Type B pancreatic cell (in vitro differentiated cells): Measurements from ENCODE around the gene SYTL2. TPM values are rescaled to one million over a fixed set of nuclear protein-coding genes. Genes with fewer than 3 reads are reported as not detected.
A peak's percentile ranks its signal among the peaks of the same experiment; 100 is the strongest.

Source experiments
- DNase-seq: peaks from one replicate; pipeline ENCODE4 v3.0.0; 2021; ENCODE audit warnings: mixed read lengths; ENCODE audit not compliant: unreplicated experiment; ENCODE audit errors: extremely low spot score
- H3K27ac Mint-ChIP-seq: 2 replicates; pipeline ENCODE4 v1.8.0; 2021; ENCODE audit warnings: mild to moderate bottlenecking, mixed read lengths
- H3K27me3 Mint-ChIP-seq: 2 replicates; pipeline ENCODE4 v1.8.0; 2021; ENCODE audit warnings: mixed read lengths
- H3K36me3 Mint-ChIP-seq: 2 replicates; pipeline ENCODE4 v1.8.0; 2021; ENCODE audit warnings: mixed read lengths
- H3K4me1 Mint-ChIP-seq: one replicate; pipeline ENCODE4 v1.8.0; 2021; ENCODE audit warnings: mixed read lengths; ENCODE audit not compliant: unreplicated experiment
- H3K4me3 Mint-ChIP-seq: 2 replicates; pipeline ENCODE4 v1.8.0; 2021; ENCODE audit warnings: mild to moderate bottlenecking, mixed read lengths
- H3K9me3 Mint-ChIP-seq: 2 replicates; pipeline ENCODE4 v1.8.0; 2021; ENCODE audit warnings: mixed read lengths
- total RNA-seq: library from RNA; stranded (reverse); gene quantifications from 2 replicates; pipeline ENCODE4 v1.2.1, GENCODE V29; 2021; ENCODE audit warnings: low replicate concordance
- TF ChIP-seq, protein P1 (sequence below): fragments of 200-600 bp; sonication (generic); conservative IDR thresholded peaks from 2 replicates; pipeline ENCODE4 v1.5.0; 2021; ENCODE audit warnings: antibody characterized with exemption, mild to moderate bottlenecking

SYTL2 gene
- total RNA-seq, 1 donor from 2014 or later, result 30.6 TPM

DNA sequence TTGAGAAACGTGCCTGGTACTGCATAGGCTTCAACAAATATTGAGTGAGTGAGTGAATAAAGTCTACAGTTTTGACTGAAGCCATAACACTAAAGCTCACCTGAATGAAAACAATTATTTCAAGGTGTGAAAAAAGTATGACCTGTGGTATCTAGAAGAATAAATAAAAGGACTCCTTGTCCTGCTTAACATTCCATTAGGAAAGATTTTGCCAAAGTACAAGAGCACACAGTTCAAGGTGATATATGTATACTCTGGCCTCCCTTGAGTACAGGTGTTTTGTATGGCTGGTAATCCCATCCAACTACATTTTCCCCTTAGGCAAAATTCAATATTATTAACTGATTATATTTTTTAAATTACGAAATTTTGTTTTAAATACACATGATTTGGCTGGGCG is 144.3 kb downstream of the SYTL2 start:
- Mint-ChIP-seq H3K4me3 (peak overlapping the region; percentile 31), H3K27ac (no peak overlapping the region), H3K9me3 (no peaks in the 10 kb centered on the region), H3K36me3 (peaks cover 15% of the 10 kb centered on the region), H3K27me3 (no peaks in the 10 kb centered on the region), H3K4me1 (peaks cover 4% of the 10 kb centered on the region)
- TF ChIP-seq, protein P1, sequence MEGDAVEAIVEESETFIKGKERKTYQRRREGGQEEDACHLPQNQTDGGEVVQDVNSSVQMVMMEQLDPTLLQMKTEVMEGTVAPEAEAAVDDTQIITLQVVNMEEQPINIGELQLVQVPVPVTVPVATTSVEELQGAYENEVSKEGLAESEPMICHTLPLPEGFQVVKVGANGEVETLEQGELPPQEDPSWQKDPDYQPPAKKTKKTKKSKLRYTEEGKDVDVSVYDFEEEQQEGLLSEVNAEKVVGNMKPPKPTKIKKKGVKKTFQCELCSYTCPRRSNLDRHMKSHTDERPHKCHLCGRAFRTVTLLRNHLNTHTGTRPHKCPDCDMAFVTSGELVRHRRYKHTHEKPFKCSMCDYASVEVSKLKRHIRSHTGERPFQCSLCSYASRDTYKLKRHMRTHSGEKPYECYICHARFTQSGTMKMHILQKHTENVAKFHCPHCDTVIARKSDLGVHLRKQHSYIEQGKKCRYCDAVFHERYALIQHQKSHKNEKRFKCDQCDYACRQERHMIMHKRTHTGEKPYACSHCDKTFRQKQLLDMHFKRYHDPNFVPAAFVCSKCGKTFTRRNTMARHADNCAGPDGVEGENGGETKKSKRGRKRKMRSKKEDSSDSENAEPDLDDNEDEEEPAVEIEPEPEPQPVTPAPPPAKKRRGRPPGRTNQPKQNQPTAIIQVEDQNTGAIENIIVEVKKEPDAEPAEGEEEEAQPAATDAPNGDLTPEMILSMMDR, result no peak
- no peak for DNase-seq

DNA sequence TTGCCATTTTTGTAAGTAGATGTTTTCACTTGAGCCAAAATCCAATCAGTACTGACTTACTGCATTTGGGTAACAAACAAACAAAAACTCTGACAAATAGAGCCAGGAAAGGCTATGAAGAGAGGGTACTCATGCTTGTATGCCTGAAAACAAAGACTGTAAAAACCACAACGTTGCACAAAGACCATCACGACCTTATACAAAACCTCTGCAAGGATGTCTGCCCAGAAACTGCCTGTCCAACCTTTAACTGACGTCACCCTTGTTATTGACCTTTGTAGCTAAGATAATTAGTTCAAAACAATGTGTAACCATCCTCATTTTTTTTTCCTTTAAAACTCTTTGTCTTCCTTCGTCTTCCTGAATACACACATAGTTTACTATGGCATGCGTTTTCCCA is 145.2 kb downstream of the SYTL2 start:
- no peak for DNase-seq
- H3K27me3 Mint-ChIP-seq, result no peaks in the 10 kb centered on the region
- TF ChIP-seq, protein P1, result no peak
- peaks cover 23% of the 10 kb centered on the region for H3K36me3 Mint-ChIP-seq
- H3K27ac Mint-ChIP-seq, result peak overlapping the region; percentile 96
- H3K4me1 Mint-ChIP-seq, result peaks cover 13% of the 10 kb centered on the region
- peak overlapping the region; percentile 96 for H3K4me3 Mint-ChIP-seq
- H3K9me3 Mint-ChIP-seq, result no peaks in the 10 kb centered on the region

DNA sequence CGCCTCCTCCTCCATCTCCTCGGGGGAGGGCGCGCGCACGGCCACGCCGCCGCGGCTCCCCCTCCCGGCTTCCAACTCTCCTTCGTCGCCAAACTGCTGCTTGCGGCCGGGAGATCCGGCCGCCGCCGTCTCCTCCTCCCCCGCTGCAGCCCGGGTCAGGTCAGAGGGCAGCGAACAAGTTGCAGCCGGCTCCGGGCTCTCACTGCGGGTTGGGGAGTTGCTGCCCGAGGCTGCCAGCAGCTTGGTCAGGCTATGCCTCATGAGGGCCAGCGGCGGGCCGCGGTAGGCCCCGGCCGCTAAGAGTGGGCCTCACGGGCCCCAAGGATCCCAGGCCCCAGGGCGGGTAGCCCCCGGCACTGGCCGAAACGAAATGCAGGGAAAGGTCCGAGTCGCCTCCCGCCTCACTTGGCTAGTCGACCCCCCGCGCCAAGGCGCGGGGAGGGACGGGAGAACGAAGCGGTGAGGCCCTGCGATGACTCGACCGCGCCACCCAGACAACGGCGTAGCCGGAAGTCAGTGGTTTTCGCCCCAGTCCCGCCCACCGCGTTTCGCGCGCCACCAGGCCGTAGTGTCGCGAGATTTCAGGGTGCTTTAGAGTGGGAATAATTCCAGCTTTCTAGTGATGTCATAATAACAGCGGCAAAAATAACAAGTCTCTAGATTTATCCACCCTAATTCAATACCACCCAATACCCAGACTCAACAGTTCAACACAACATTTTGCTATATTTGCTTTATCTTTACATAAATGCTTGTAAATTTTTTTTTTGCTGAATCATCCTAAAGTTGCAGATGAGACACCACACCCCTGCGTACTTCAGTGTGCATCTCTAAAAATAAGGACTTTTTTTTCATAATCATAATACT is 146.1 kb downstream of the SYTL2 start, which contains the start of gene CREBZF:
Gene CREBZF (minus strand): TSS at position 515 of the 867 bp plus-strand sequence. CDS start 254 bp downstream, at position 261.
- Mint-ChIP-seq H3K4me3 (peak within 1 kb of the TSS; percentile 96), H3K4me1 (peaks cover 22% of the 10 kb centered on the region), H3K27ac (peak within 1 kb of the TSS; percentile 96), H3K36me3 (peaks cover 32% of the 10 kb centered on the region), H3K9me3 (no peaks in the 10 kb centered on the region), H3K27me3 (no peaks in the 10 kb centered on the region)
- TF ChIP-seq, protein P1, result peak; percentile 20
- peak; percentile 94 for DNase-seq

DNA sequence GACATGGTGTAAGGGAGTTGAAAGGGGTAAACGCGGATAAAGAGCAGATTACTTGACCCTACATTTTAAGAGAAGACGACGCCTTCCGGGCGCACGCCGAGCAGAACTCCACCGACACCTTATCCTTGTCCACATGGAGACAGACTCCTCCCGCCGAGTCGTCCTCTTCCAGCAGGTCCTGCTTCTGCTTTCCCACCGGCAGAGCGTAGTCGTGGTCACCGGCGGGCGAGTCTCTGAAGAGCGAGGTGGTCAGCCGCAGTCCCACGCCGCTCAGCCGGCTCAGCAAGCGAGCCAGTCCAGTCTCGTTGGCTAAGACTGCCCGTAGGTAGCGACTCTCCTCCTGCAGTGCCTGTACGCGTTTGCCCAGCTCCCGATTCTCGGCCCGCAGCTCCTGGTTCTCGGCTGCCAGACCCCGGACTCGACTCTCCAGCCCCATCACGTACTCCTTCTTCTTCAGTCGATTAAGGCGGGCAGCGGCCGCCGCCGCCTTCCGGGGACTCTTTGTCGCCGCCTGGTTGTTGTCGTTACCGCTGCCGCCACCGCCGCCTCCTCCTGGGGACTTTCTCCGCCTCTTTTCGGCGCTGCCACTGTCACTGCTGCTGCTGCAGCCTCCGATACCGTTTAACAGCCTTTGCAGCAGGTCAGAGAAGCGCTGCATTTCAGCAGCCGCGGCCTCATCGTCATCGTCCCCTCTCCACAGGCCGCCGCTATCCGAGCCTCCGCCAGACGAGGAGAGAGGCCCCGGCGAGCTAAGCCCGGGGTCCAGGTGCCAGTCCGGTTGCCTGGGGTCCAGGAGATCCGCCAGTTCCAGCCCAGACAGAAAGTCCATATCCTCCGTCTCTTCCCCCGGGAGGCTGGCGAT is 147.0 kb downstream of the SYTL2 start:
- H3K36me3 Mint-ChIP-seq, result peaks cover 35% of the 10 kb centered on the region
- no peaks in the 10 kb centered on the region for H3K27me3 Mint-ChIP-seq
- peak overlapping the region; percentile 96 for H3K27ac Mint-ChIP-seq
- peak overlapping the region; percentile 96 for H3K4me3 Mint-ChIP-seq
- no peaks in the 10 kb centered on the region for H3K9me3 Mint-ChIP-seq
- H3K4me1 Mint-ChIP-seq, result peaks cover 31% of the 10 kb centered on the region
- DNase-seq, result peak; percentile 78
- TF ChIP-seq, protein P1, result peak; percentile 63

DNA sequence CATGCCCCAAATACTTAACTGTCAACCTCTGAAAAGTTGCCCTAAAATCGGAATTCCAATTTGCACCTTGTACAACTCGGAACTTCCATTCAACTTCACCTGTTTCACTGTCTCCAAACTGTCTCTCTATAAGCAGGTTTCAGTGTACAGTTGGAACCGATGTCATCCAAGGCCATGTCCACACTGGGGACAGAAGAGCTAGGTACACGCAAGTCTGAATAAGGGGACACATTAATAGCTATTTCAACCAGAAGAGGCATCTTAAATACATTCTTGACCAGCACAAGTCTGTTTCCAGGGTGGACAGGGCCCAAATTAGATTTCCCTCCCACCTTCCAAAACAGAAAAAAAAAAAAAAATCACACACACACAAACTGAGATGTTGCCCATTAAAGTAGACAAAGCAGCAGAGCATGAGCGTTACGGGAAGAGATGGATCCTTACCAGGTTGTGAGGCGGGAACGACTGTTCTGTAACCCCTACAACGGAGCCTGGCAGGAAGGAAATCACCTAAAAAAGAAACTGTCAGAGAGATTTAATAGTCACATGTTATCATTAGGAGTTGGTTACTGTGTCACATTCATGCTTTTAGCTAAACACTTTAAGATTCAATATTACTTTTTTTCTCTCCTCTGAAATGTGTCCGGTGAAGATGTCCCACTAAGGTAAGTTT is 147.7 kb downstream of the SYTL2 start:
- no peaks in the 10 kb centered on the region for H3K9me3 Mint-ChIP-seq
- no peaks in the 10 kb centered on the region for H3K27me3 Mint-ChIP-seq
- peak overlapping the region; percentile 96 for H3K27ac Mint-ChIP-seq
- peak overlapping the region; percentile 96 for H3K4me3 Mint-ChIP-seq
- H3K36me3 Mint-ChIP-seq, result peaks cover 39% of the 10 kb centered on the region
- TF ChIP-seq, protein P1, result no peak
- no peak for DNase-seq
- peaks cover 35% of the 10 kb centered on the region for H3K4me1 Mint-ChIP-seq
